ENCODE data around the gene PSME3IP1.

DNA sequence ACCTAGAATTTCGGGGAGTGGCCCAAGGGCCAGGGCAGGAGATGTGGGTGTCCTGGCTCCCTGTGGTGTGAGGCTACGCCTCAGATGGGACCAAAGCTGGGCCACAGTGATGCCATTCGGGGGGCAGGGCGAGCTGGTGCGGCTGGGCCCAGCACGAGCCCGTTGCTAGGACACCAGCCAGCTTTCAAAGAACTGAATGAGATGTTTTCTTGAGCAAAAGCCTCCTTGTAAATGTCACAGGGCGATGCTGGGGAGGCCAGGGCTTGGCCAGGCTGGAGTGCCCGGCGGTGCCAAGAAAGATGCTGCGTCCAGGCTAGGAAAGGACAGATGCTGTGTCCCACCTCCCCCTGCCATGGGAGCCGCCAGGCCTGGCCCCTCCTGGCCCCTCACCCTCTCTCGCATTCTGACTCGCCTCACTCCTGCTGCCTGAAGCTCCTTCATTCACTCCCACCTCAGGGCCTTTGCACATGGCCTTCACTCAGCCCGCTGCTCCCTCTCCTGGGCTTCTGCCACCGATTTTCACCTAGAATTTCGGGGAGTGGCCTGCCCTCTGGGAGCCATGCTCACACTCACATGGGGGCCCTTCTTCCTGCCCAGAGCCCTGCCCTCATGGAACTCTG, 54.4 kb downstream of the PSME3IP1 start:
- no peak for TF ChIP-seq YY1 (IDR thresholded peaks at IDR 0.05; ENCODE audit: insufficient read depth, insufficient read length)
- no peak for TF ChIP-seq ZNF274 (IDR thresholded peaks at IDR 0.05; ENCODE audit: low read depth, low read length)
- no peak for TF ChIP-seq SUZ12 (IDR thresholded peaks at IDR 0.05; ENCODE audit: extremely low read depth, insufficient read depth, insufficient read length)

Data from NT2/D1 (cell line).